AG04449 (cell line): ENCODE measurements around the gene CEMIP.
"Not testable (repeated sequence)": the region's sequence is repeated elsewhere in the genome, so short reads cannot be mapped to it uniquely, and the experiment has no call there.

ENCODE experiments used
- CTCF ChIA-PET: fragments of 350-600 bp; formaldehyde crosslinking; extraction: SDS; loops from one replicate; lab custom pipeline; 2021; ENCODE audit warnings: antibody characterized with exemption; lab: Yijun Ruan, JAX
- POLR2A ChIA-PET: fragments of 400-600, 350-600 bp; formaldehyde crosslinking; extraction: SDS; loops from one replicate; lab custom pipeline; 2020; ENCODE audit warnings: antibody characterized with exemption, inconsistent platforms; lab: Yijun Ruan, JAX
- DNase-seq: peaks from one replicate; pipeline ENCODE4 v3.0.0-alpha.2; 2010; ENCODE audit warnings: low read depth, low spot score
- H3K4me3 ChIP-seq: 2 replicates; pipeline ENCODE4 v1.5.1; 2011; ENCODE audit warnings: low read depth, mild to moderate bottlenecking, control low read depth, low read length
- CTCF ChIP-seq: IDR thresholded peaks from one replicate; pipeline ENCODE4 v1.5.1; 2011; ENCODE audit warnings: mild to moderate bottlenecking, moderate library complexity, low read length, control low read depth, inconsistent platforms; ENCODE audit not compliant: insufficient read depth; ENCODE audit errors: missing control alignments

CEMIP gene

DNA sequence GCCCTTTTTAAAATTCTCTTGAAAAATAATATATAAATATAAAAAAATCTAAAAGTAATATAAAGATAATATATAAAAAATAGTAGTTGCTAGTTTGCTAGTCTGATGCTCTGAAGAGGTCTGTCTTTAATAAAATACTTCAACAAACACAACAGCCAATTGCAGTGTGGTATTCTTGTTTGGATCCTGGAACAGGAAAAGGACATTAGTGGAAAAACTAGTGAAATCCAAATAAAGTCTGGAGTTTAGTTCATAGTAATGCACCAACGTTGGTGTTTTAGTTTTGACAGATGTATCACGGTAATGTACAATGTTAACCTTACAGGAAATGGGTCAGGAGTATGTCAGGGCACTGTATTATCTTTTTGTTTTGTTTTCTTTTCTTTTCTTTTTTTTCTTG is 26.0 kb upstream of the CEMIP start:
- CTCF ChIA-PET = interaction anchor here (1.2 to 2.7 kb wide), 2 partner anchors 24 to 186 kb away, joined by 4 to 14 read pairs; no protein-coding TSS in a partner anchor

DNA sequence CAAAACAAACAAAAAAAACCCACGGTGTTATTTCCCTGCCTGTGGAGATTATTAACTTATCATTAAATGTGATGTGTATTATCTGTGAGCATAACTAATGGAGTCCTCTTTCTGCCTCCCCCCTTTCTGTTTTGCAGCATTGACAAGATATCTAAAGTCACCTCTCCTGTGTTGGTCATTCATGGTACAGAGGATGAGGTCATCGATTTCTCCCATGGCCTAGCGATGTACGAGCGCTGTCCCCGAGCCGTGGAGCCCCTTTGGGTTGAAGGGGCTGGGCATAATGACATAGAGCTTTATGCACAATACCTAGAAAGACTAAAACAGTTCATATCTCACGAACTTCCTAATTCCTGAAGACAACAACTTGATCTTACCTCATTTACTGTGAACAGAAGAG is 25.2 kb upstream of the CEMIP start:
- no peak for TF ChIP-seq CTCF
- ChIA-PET CTCF (interaction anchor here (0.9 to 2.7 kb wide), 4 partner anchors 10 to 336 kb away, joined by 3 to 14 read pairs (median 4); no protein-coding TSS in a partner anchor), POLR2A (no interaction called here)
- DNase-seq = no peak
- no peak overlapping the region for H3K4me3 ChIP-seq

More for the DNA sequence above, 26.0 kb upstream of the CEMIP start:
- TF ChIP-seq CTCF = no peak
- no peak for DNase-seq
- no peak overlapping the region for H3K4me3 ChIP-seq
- POLR2A ChIA-PET = no interaction called here

DNA sequence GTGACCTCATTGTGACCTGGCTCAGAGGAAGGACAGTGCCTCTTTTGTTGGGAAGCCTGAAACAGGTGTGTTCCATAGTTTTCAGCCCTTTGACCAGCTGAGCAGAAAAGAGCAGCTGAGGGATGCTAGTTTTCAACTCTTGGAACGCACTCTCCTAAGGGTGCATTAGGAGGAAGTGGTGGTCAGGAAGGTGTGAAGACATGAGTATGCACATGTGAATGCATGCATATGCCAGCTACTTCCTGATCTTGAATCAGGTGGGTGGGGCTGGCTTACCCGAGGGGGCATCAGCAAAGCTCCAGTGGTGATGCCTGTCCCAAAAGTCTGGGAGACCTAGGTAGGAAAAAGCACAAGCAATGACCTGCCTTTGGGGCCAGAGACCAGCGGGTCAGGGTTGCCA is 23.3 kb upstream of the CEMIP start:
- DNase-seq = no peak
- no peak for TF ChIP-seq CTCF
- ChIA-PET CTCF (no interaction called here), POLR2A (no interaction called here)
- H3K4me3 ChIP-seq = no peak overlapping the region

- ChIA-PET POLR2A (no interaction called here), CTCF (no interaction called here)
- no peak for DNase-seq
Measured at GRCh38 chr15:80758130-80758745, 20.9 kb upstream of the CEMIP start.

DNA sequence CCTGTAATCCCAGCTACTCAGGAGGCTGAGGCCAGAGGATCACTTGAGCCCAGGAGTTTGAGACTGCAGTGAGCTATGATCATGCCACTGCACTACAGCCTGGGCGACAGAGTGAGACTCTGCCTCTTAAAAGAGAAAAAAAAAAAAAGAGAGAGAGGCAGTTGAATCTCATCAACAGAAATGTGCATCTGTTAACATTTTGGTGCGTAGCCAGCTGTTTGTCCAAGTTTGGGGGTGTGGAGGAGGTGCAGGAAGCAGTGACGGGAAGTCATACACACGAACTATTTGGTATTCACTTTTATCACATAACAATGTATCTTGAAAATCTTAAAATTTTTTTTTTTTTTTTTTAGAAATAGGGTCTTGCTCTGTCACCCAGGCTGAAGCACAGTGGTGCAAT is 18.2 kb upstream of the CEMIP start:
- DNase-seq = no peak
- ChIA-PET CTCF (interaction anchor here (0.6 to 2.5 kb wide), 5 partner anchors 9 to 392 kb away, joined by 3 to 9 read pairs (median 3); partner anchors contain the start of gene CEMIP), POLR2A (no interaction called here)
- no peak for TF ChIP-seq CTCF
- H3K4me3 ChIP-seq = no peak overlapping the region

More at GRCh38 chr15:80758130-80758745, 20.9 kb upstream of the CEMIP start:
- H3K4me3 ChIP-seq = no peak overlapping the region
- no peak for TF ChIP-seq CTCF

- ChIA-PET POLR2A (no interaction called here), CTCF (interaction anchor here (1.6 to 2.5 kb wide), 2 partner anchors 15 to 195 kb away, joined by 6 to 9 read pairs; no protein-coding TSS in a partner anchor)
- no peak for TF ChIP-seq CTCF
- H3K4me3 ChIP-seq = no peak overlapping the region
- no peak for DNase-seq
Measured at GRCh38 chr15:80761754-80762153, 17.4 kb upstream of the CEMIP start.

DNA sequence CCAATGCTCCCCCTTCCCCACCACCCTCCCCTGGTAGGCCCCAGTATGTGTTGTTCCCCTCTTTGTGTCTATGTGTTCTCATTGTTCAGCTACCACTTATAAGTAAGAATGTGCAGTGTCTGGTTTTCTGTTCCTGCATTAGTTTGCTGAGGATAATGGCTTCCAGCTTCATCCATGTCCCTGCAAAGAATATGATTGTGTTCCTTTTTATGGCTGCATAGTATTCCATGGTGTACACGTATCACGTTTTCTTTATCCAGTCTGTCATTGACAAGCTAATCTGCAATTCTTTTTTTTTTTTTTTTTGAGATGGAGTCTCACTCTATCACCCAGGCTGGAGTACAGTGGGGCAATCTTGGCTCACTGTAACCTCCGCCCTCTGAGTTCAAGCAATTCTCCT is 15.9 kb upstream of the CEMIP start:
- POLR2A ChIA-PET, H3K4me3 ChIP-seq, DNase-seq: not testable (repeated sequence)
- CTCF ChIA-PET = interaction anchor here (0.6 to 2.9 kb wide), 7 partner anchors 9 to 195 kb away, joined by 3 to 8 read pairs (median 4); partner anchors contain the start of gene CEMIP
